ENCODE results near the gene CD6.

CD6 gene

DNA sequence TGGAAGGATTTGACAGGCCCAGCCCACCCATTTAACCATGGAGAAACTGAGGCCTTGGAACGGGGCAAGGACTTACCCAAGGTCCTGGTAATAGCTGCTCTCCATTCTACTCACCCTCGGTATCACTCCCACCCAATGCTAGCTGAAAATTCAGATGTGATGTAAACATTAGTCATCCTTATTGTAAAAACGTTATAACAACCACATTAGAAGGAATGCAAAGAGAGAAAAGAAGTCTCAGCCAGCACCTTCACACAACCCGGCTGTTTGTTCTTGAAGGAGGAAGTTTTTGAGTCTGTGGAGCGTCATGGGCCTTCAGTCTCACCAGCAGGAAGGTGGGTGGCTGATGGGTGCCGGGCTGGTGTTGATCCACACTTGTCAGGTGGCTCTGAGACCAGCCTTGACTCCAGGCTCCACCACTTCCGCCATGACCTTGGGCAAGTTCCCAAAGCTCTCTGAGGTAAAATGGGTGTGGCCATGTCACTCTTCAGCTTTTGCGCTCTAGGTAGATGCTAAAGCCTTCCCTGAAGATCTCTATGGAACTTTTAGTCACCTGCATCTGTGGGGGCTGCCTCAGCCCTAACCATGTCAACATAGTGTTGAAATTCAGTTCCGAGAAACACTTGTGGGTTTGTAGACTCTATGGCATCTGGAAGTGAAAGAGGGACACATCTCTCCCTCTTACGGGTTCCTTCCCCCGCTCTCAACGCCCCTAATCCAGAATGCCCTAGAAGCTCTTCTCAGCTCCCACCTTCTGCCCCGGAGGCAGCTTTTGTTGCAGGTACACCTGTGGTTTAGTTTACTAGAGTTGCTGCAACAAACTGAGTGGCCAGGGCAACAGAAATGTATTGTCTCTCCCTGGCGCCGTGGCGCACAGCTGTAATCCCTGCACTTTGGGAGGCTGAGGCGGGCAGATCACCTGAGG is 14.8 kb downstream of the CD6 start:
- peak; percentile 73 for DNase-seq (ENCODE audit: low read depth)

DNA sequence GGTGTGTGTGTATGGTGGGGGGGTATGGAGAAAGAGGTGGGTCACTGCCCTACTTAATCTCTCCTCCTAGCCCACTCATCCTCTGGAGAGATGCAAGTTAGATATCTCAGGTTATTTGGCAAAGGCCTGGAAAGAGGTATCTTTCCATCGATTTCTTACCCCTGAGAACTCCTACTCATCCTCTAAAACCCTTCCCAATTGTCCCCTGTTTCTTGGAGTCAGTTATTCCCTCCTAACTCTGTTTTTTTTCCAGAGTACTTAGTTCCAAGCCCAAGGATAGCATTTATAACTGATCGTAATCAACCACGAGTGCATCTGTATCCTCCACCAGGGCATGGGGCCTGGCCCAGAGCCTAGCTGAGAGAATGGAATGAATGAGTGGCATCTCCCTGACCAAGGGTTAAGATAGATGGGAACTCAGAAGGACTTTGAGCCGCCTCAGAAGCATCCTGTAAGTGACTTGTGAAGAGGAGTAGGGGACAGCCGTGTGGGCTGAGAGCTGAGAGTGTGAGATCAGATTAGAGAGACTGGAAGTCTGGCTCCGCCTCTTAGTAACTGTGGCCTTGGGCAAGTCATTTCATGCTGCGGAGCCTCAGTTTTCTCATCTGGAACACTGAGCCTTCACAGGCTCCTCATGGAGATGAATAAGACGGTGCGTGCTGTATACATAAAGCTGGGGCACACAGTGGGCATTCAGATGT is 16.2 kb downstream of the CD6 start:
- no peak for DNase-seq (ENCODE audit: low read depth)

DNA sequence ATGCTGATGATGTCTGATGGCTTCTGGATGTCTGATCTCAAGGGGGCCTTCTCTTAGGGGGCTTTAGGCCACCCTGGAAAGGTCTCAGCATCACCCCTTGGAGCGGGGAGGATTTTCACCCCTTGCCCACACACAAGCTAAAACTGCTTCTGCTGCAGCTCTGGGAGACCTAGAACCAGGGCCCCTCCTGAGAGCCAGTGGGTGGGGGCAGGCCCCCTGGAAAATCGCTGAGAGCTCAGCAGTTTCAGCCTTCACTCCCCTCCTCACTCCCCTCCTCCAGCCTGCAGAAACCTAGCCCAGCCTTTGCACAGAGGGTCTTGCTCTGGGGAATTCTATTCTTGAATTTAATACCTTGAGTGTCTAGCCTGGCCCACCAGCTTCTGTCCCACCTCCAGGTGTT is 17.2 kb downstream of the CD6 start:
- DNase-seq (ENCODE audit: low read depth), result no peak

DNA sequence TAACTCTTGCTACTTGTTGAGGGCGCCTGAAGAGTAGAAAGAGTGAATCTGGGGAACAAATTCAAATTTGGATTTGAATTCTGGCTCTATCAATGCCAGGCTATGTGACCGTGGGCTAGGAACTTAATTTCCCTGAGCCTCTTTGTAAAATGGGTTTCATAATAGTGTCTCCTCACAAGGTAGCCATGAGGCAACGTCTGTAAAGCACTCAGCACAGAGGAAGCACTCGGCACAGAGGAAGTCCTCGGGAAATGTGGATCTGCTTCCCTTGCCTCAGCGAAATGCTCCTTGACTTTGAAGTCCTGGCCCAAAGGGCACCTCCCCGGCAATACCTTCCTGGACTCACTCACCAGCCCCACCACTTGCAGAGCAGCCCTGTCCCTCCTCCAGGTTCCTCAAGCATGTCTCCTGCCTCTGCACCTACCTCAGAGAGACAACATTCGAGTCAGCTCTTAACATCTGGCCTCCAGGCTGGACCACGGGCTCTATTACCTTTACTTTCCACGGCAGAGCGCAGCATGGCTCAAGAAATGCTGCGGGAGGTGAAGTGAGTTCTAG is 17.7 kb downstream of the CD6 start:
- DNase-seq (ENCODE audit: low read depth), result no peak

DNA sequence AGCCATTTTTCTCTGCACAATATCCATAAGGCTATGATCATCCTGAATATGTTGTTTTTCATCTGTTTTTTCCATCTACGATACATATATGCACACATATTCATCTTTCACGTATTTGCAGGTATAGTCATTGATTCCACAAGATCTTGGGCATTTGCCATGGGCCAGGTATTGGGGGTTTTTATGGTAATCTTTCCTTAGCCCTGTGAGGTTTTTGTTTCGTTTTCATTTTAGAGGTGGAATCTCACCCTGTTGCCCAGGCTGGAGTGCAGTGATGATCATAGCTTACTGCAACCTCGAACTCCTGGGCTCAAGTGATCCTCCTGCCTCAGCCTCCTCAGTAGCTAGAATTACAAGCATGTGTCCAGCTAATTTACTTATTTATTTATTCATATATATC is 20.0 kb downstream of the CD6 start:
- no peak for DNase-seq (ENCODE audit: low read depth)

DNA sequence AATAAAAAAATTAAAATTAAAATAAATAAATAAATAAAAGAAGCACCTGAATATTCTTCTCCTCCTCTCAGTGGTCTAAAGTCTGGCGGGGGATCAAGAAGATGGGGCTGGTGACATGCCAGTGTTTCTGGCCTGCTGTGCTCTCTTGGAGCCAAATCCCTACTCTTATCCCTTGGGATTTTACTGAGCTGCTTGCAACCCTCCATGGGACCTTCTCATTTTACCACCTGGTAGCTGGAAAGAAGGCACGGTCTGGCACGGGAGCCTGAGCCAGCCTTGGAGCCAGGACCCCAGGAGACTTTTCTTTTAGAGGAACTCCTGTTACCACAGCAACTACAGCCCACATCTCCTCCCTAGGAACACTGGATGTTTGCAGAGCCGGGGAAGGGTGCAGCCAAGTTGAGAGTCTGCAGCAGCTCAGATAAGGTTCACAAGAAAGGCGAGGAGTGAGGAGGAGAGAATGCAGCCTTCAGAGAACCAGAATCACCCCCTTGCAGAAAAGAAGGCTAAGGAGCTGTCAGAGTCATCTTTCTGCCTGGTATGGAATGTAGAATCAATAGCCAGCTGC is 21.4 kb downstream of the CD6 start:
- DNase-seq (ENCODE audit: low read depth), result no peak

GRCh38 chr11:60993615-60994014 is 22.1 kb downstream of the CD6 start:
- DNase-seq (ENCODE audit: low read depth), result no peak

- no peak for DNase-seq (ENCODE audit: low read depth)
Observed at GRCh38 chr11:60994541-60995080, 23.1 kb downstream of the CD6 start.

DNA sequence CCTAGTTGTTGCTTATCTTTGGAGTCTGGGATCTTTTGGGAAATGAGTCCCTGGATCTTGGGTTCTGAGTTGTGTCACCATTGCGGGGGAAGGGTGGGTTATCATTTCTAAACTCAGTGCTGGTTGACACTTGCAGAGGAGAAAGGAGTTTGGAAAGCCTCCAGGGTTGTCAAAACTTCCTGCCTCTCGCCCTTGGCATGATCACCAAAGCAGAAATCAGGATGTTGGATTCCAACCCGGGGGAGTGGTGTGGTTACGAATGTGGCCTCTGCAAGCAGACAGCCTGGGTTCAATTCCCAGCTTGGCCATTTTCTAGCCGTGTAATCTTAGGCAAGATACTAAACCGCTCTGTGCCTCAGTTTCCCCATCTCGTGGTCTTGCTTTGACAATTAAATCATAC is 24.3 kb downstream of the CD6 start:
- no peak for DNase-seq (ENCODE audit: low read depth)

- DNase-seq (ENCODE audit: low read depth), result no peak
Observed at GRCh38 chr11:60996381-60997138, 25.1 kb downstream of the CD6 start.

DNA sequence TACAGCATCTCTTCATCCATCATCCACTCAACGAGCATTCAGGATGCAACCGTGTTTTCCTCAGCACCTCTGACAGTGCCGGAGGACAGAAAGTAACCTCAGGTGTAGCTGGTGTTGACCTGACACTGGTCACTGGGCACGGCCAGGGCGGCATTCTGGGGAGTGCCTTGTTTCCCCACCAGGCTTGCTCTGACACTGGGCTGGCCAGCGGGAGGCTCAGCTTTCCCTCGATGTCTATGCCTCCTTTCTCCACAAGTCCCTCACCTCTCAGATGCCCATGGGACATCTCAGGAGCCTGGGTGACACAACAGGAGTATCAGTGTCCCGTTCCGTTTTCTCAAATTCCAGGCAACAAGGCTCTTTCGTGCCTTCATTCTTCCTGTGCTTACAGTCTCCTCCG is 28.9 kb downstream of the CD6 start:
- no peak for DNase-seq (ENCODE audit: low read depth)

GRCh38 chr11:61001931-61002330 is 30.5 kb downstream of the CD6 start:
- DNase-seq (ENCODE audit: low read depth), result no peak

DNA sequence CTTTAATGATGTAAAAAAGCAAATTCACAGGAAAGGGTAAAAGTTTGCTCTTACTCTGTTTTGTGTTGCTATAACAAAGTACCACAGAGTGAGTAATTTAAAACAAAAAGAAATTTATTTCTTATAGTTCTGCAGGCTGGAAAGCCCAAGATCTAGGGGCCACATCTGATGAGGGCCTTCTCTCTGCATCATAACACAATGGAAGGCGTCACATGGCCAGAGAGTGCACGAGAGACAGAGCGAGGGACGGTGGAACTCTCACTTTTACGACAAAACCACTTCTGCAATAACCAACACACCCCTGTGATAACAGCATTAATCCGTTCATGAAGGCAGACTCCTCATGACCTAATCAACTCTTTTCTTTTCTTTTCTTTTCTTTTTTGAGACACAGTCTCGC is 31.1 kb downstream of the CD6 start:
- no peak for DNase-seq (ENCODE audit: low read depth)

DNA sequence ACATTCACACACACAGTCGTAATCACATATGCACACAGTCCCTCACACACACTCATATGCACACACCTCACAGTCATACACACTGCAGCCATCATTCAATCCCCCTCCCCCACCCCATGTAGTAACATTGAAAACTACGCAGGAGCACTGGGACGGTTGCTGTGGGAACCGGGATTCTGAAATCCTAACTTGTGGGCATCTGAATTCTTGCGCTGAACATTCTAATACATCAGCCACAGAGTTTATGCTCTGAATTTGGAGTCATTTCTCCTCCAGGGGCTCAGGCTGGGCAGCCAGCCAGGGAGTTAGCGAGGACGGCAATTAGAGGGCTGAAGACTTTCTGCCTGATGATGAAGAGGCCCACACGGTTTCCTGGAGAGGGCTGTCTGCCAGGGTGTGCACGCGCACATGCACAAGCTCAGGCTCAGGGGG is 32.7 kb downstream of the CD6 start:
- DNase-seq (ENCODE audit: low read depth), result no peak

- no peak for DNase-seq (ENCODE audit: low read depth)
Observed at GRCh38 chr11:61004761-61005181, 33.3 kb downstream of the CD6 start.

GRCh38 chr11:61007383-61007955 is 36.0 kb downstream of the CD6 start:
- no peak for DNase-seq (ENCODE audit: low read depth)

- DNase-seq (ENCODE audit: low read depth), result no peak
Observed at GRCh38 chr11:61007956-61008896, 36.7 kb downstream of the CD6 start.

- no peak for DNase-seq (ENCODE audit: low read depth)
Observed at GRCh38 chr11:61008971-61009370, 37.5 kb downstream of the CD6 start.

DNA sequence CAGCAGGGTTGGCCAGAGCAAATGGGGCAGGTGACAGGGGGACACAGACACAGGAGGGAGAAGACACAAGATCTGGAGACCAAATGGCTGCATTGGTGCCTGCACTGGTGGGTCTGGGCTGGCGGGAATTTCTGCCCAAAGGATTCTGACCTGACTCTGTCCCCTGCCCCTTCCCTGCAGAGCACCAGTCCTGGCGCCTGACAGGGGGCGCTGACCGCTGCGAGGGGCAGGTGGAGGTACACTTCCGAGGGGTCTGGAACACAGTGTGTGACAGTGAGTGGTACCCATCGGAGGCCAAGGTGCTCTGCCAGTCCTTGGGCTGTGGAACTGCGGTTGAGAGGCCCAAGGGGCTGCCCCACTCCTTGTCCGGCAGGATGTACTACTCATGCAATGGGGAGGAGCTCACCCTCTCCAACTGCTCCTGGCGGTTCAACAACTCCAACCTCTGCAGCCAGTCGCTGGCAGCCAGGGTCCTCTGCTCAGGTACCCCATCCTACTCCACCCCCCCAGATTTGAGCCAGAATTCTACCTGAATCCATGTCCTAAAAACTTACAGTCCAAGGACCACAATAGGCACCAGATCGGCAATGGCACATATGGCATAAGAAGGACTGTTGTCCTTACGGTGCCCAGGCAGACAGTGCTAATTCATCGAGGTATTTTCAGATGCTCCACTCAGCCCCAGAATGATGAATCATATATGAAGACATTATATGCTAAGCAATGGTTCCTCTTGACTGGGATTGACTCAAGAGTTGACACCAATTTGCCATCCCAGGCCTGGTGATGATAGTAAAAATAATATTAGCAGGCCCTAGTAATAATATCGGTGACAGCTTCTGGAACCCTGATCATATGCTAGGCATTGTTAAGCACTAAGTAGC is 38.2 kb downstream of the CD6 start:
- DNase-seq (ENCODE audit: low read depth), result no peak

Data from stimulated activated CD8-positive, alpha-beta memory T cell treated with anti-CD3 and anti-CD28 coated beads, Interleukin-12 subunit alpha, Interleukin-12 subunit beta, amount 100 ng/mL, for 4 hours (primary cell).